ENCODE results near the gene SLC8A2. TPM values are rescaled to one million over a fixed set of nuclear protein-coding genes. Genes with fewer than 3 reads are reported as not detected.

SLC8A2 gene
- total and polyA plus RNA-seq, 10 of the 15 experiments (the other 5 are each of a cell fraction or from before 2014, with no cell fraction given), result not detected

- FAIRE-seq, result no peak
- ChIA-PET CTCF (no interaction called here), SMC1A (ENCODE audit: uncharacterized antibody, unreplicated experiment) (no interaction called here), RAD21 (ENCODE audit: unreplicated experiment) (no interaction called here), POLR2A (no interaction called here)
- H3K36me3 ChIP-seq (ENCODE audit: control insufficient read depth in 2 of 2, insufficient read depth in 2 of 2, low read length in 1 of 2), result no peaks in the 10 kb centered on the region
- no peaks in the 10 kb centered on the region for H3K79me2 ChIP-seq (ENCODE audit: control insufficient read depth, insufficient read depth, low read length)
- no peak overlapping the region for H2AFZ ChIP-seq (ENCODE audit: control insufficient read depth, low read depth, low read length)
- H3K4me3 ChIP-seq, result no peak overlapping the region
- no peak overlapping the region for H3K27ac ChIP-seq (ENCODE audit: control insufficient read depth, insufficient read depth)
- WGBS (ENCODE audit: insufficient coverage, insufficient replicate concordance, low lambda C conversion rate, missing lambda C conversion rate), result 1% methylated on average over 12 of the region's 12 CpGs
- peaks cover 5 to 7% of the 10 kb centered on the region in 2 experiments; a peak in 3 of 4 replicates for H3K27me3 ChIP-seq (replicated peaks in 1 of 2; ENCODE audit: control insufficient read depth in 2 of 2, insufficient read depth in 2 of 2, low read length in 1 of 2)
- no peak overlapping the region for H3K9ac ChIP-seq (ENCODE audit: control insufficient read depth, insufficient read depth, low read length)
- H3K4me1 ChIP-seq (ENCODE audit: control insufficient read depth, insufficient read depth, low read length), result no peaks in the 10 kb centered on the region
- DNase-seq (ENCODE audit: low read depth, low spot score), result no peak
- H4K20me1 ChIP-seq (ENCODE audit: control insufficient read depth, insufficient read depth), result no peaks in the 10 kb centered on the region
- TF ChIP-seq HDGF (IDR thresholded peaks at IDR 0.05), result no peak
- no peak for TF ChIP-seq HSF1 (IDR thresholded peaks at IDR 0.05; ENCODE audit: low read depth, low read length)
- no peak for TF ChIP-seq CREM (IDR thresholded peaks at IDR 0.05; ENCODE audit: low read depth)
- TF ChIP-seq SIX5 (IDR thresholded peaks at IDR 0.05; ENCODE audit: low read depth, low read length, severe bottlenecking), result no peak
- TF ChIP-seq JUND (IDR thresholded peaks at IDR 0.05; ENCODE audit: low read depth, low read length), result no peak
- no peak for TF ChIP-seq ASH2L (IDR thresholded peaks at IDR 0.05; ENCODE audit: borderline replicate concordance, low read depth)
- no peak for TF ChIP-seq MEF2A (IDR thresholded peaks at IDR 0.05; ENCODE audit: insufficient read depth, low read depth, low read length)
- no peak for TF ChIP-seq SRF (IDR thresholded peaks at IDR 0.05; ENCODE audit: low read depth in 2 of 2, low read length in 2 of 2)
- TF ChIP-seq SKIL (IDR thresholded peaks at IDR 0.05; ENCODE audit: low read depth, poor library complexity, severe bottlenecking), result no peak
- TF ChIP-seq ATF7 (IDR thresholded peaks at IDR 0.05; ENCODE audit: low read depth), result no peak
- TF ChIP-seq CREB1 (IDR thresholded peaks at IDR 0.05; ENCODE audit: low read depth), result no peak
- TF ChIP-seq IRF5 (IDR thresholded peaks at IDR 0.05; ENCODE audit: borderline replicate concordance), result no peak
- TF ChIP-seq KAT2A (conservative IDR thresholded peaks at IDR 0.05; ENCODE audit: control insufficient read depth, low read depth, low read length), result no peak
- no peak for TF ChIP-seq STAT3 (IDR thresholded peaks at IDR 0.05; ENCODE audit: low read depth, low read length)
- no peak for TF ChIP-seq MTA2 (IDR thresholded peaks at IDR 0.05; ENCODE audit: low read depth)
- no peak for TF ChIP-seq IKZF1 (conservative IDR thresholded peaks at IDR 0.05)
- TF ChIP-seq FOS (IDR thresholded peaks at IDR 0.05; ENCODE audit: borderline replicate concordance, extremely low read depth, insufficient read length), result no peak
- no peak for TF ChIP-seq RFX5 (IDR thresholded peaks at IDR 0.05; ENCODE audit: low read depth, low read length)
- TF ChIP-seq FOXK2 (IDR thresholded peaks at IDR 0.05), result no peak
- in situ Hi-C loops (cut with MboI), result no loop called here
- no peak overlapping the region for H3K4me2 ChIP-seq (ENCODE audit: control insufficient read depth, insufficient read depth)
- no peaks in the 10 kb centered on the region for H3K9me3 ChIP-seq (replicated peaks; ENCODE audit: control insufficient read depth, insufficient read depth, low read length)
- ATAC-seq, result no peak
- intact Hi-C loops (cut with micrococcal nuclease; ENCODE audit: unreplicated experiment), result no loop called here
- no TSS peak for BruUV-seq (replicated peaks)
These were observed 2.0 kb downstream of the SLC8A2 start for GRCh38 chr19:47469719-47470118.
